ENCODE measurements around the gene PTMS. TPM values are rescaled to one million over a fixed set of nuclear protein-coding genes. Genes with fewer than 3 reads are reported as not detected.
A peak's percentile ranks its signal among the peaks of the same experiment; 100 is the strongest.

Gene PTMS
- total and polyA plus RNA-seq, 9 of the 15 experiments (the other 6 are each of a cell fraction or from before 2014, with no cell fraction given) = 5.1 to 287 (median 78.5) TPM

GRCh38 chr12:6817662-6818157 lies 51.5 kb downstream of the PTMS start (continued):
- TF ChIP-seq PRDM10 (IDR thresholded peaks at IDR 0.05; ENCODE audit: partially characterized antibody) (no peak), MYNN (IDR thresholded peaks at IDR 0.05) (peak; percentile 66; the same call in 1 of the 2 replicates), MYNN (CRISPR knock-in tag; IDR thresholded peaks at IDR 0.05) (no peak), JUN (IDR thresholded peaks at IDR 0.05; ENCODE audit: borderline replicate concordance, low read depth, low read length) (no peak), JUN (CRISPR knock-in tag; IDR thresholded peaks at IDR 0.05; ENCODE audit: borderline replicate concordance) (no peak)

- BruUV-seq (replicated peaks) = no TSS peak
- POLR2A ChIA-PET = interaction anchor here (0.5 kb wide), 1 partner anchor 23 kb away, joined by 3 read pairs; no protein-coding TSS in a partner anchor
- no peaks in the 10 kb centered on the region for H3K27me3 ChIP-seq (ENCODE audit: control insufficient read depth in 2 of 2, insufficient read depth in 2 of 2, low read length in 2 of 2)
- TF ChIP-seq ZNF586 (CRISPR knock-in tag; conservative IDR thresholded peaks at IDR 0.05) = no peak
These were observed 52.1 kb downstream of the PTMS start for GRCh38 chr12:6818222-6818621.

More at GRCh38 chr12:6818222-6818621, 52.1 kb downstream of the PTMS start:
- 100% methylated on average over 1 of the region's 10 CpGs for WGBS (ENCODE audit: insufficient coverage, low coverage, missing lambda C conversion rate)
- no peak for FAIRE-seq
- in situ Hi-C loops (cut with MboI) = no loop called here
- no peaks in the 10 kb centered on the region for H3K79me2 ChIP-seq (ENCODE audit: control insufficient read depth, insufficient read depth, low read length)
- H3K9ac ChIP-seq (ENCODE audit: insufficient read depth in 1 of 2, low read depth in 2 of 2, low read length in 2 of 2) = no peak overlapping the region
- no peak overlapping the region for H3K27ac ChIP-seq (ENCODE audit: extremely low read depth, low read depth, low read length)
- CTCF ChIA-PET (ENCODE audit: low intra/inter-chr PET ratio) = no interaction called here
- H4K20me1 ChIP-seq (replicated peaks; ENCODE audit: control insufficient read depth, insufficient read depth, low read length) = no peaks in the 10 kb centered on the region
- no peaks in the 10 kb centered on the region for H3K9me1 ChIP-seq (ENCODE audit: control insufficient read depth, insufficient read depth, low read length)
- no peaks in the 10 kb centered on the region for H3K36me3 ChIP-seq (ENCODE audit: control insufficient read depth, insufficient read depth, low read length)
- ATAC-seq = no peak
- H3K4me2 ChIP-seq (ENCODE audit: insufficient read depth, low read length) = no peak overlapping the region
- no peaks in the 10 kb centered on the region for H3K9me3 ChIP-seq (replicated peaks; ENCODE audit: control insufficient read depth, insufficient read depth, low read depth, low read length)
- no peak for DNase-seq (ENCODE audit: extremely low read depth in 1 of 4, low spot score in 3 of 4)
- H3K4me1 ChIP-seq (replicated peaks in 1 of 2; ENCODE audit: control insufficient read depth in 2 of 2, insufficient read depth in 2 of 2, low read length in 2 of 2) = peaks cover 8 to 11% of the 10 kb centered on the region in 2 experiments; a peak in 4 of 5 replicates
- no peak overlapping the region for H2AFZ ChIP-seq (ENCODE audit: low read depth, low read length)
- no peak overlapping the region for H3K4me3 ChIP-seq
- intact Hi-C loops (cut with micrococcal nuclease) = no loop called here

Data from K562 (cell line).